Daoy (cell line): ENCODE results near the gene KRTAP5-9. TPM values are rescaled to one million over a fixed set of nuclear protein-coding genes. Genes with fewer than 3 reads are reported as not detected.
"Not testable (repeated sequence)": the region's sequence is repeated elsewhere in the genome, so short reads cannot be mapped to it uniquely, and the experiment has no call there.

Experiments used
- DNase-seq: peaks from one replicate; pipeline ENCODE4 v3.0.0-alpha.2; 2015; ENCODE audit warnings: low read depth
- total RNA-seq: library from RNA; depleted of rRNA; stranded (reverse); fragments of >200 nt; shearing (Covaris generic); gene quantifications from 2 replicates; pipeline ENCODE4 v1.2.3, GENCODE V29; 2014; rRNA removed

KRTAP5-9 gene
- total RNA-seq, 1 experiment from 2014 or later: not detected

- DNase-seq: not testable (repeated sequence)
Measured at GRCh38 chr11:71582969-71583368, 34.7 kb downstream of the KRTAP5-9 start.

- not testable (repeated sequence) for DNase-seq
Measured at GRCh38 chr11:71585673-71586072, 37.5 kb downstream of the KRTAP5-9 start.

- not testable (repeated sequence) for DNase-seq
Measured at GRCh38 chr11:71588314-71588713, 40.1 kb downstream of the KRTAP5-9 start.

- DNase-seq: peak; percentile 67
Measured at GRCh38 chr11:71588822-71589545, 40.8 kb downstream of the KRTAP5-9 start.

GRCh38 chr11:71589546-71589920 is 41.3 kb downstream of the KRTAP5-9 start:
- DNase-seq: not testable (repeated sequence)

Other genes starting within 250 kb of the KRTAP5-9 start
- gene DHCR7, start 100.0 kb upstream of the KRTAP5-9 start, total RNA-seq: 34.9 and 39.2 TPM in 2 replicates
- gene NADSYN1, start 95.2 kb upstream of the KRTAP5-9 start, total RNA-seq: 21.1 and 34.9 TPM in 2 replicates
- gene KRTAP5-7, start 21.2 kb upstream of the KRTAP5-9 start, total RNA-seq: not detected in 2 replicates
- not detected in 2 replicates for gene KRTAP5-8, start 10.4 kb upstream of the KRTAP5-9 start, total RNA-seq
- not detected in 2 replicates for gene KRTAP5-10, start 17.1 kb downstream of the KRTAP5-9 start, total RNA-seq
- not detected in 2 replicates for gene KRTAP5-11, start 34.5 kb downstream of the KRTAP5-9 start, total RNA-seq